ENCODE data around the gene CYTH2. TPM values are rescaled to one million over a fixed set of nuclear protein-coding genes. Genes with fewer than 3 reads are reported as not detected.
A peak's percentile ranks its signal among the peaks of the same experiment; 100 is the strongest.

CYTH2 gene
- total and polyA plus RNA-seq, 4 donors: 29.9 to 109 (median 73.9) TPM

- Histone ChIP-seq H3K27ac (ENCODE audit: low read depth, low read length) (no peak overlapping the region), H3K36me3 (ENCODE audit: control insufficient read depth, insufficient read depth, low read length) (peaks cover 70% of the 10 kb centered on the region), H3K27me3 (ENCODE audit: control insufficient read depth, insufficient read depth, low read length) (peaks cover 2% of the 10 kb centered on the region), H3K4me3 (ENCODE audit: low read depth, low read length) (no peak overlapping the region), H3K9me3 (ENCODE audit: control insufficient read depth, insufficient read depth, low read length) (no peaks in the 10 kb centered on the region), H3K4me1 (ENCODE audit: control insufficient read depth, insufficient read depth, low read length) (peaks cover 28% of the 10 kb centered on the region)
- DNase-seq (ENCODE audit: low read depth in 4 of 6, low spot score in 6 of 6): no peak
- 75% methylated on average over 40 of the region's 44 CpGs for WGBS (ENCODE audit: insufficient coverage)
Measured at GRCh38 chr19:48499316-48500090, 30.3 kb downstream of the CYTH2 start.

- H3K9me3 ChIP-seq (ENCODE audit: control insufficient read depth, insufficient read depth, low read length): no peaks in the 10 kb centered on the region
- H3K4me1 ChIP-seq (ENCODE audit: control insufficient read depth, insufficient read depth, low read length): peaks cover 28% of the 10 kb centered on the region
- H3K27me3 ChIP-seq (ENCODE audit: control insufficient read depth, insufficient read depth, low read length): peaks cover 2% of the 10 kb centered on the region
- WGBS (ENCODE audit: insufficient coverage): 57% methylated on average over 32 of the region's 32 CpGs
- H3K27ac ChIP-seq (ENCODE audit: low read depth, low read length): no peak overlapping the region
- peaks cover 82% of the 10 kb centered on the region for H3K36me3 ChIP-seq (ENCODE audit: control insufficient read depth, insufficient read depth, low read length)
- no peak overlapping the region for H3K4me3 ChIP-seq (ENCODE audit: low read depth, low read length)
- DNase-seq (ENCODE audit: low read depth in 4 of 6, low spot score in 6 of 6): peak in 1 of 6 donors; percentile 0
Measured at GRCh38 chr19:48500830-48501493, 31.8 kb downstream of the CYTH2 start.

- peak in 2 of 6 donors; percentile 21 to 39 for DNase-seq (ENCODE audit: low read depth in 4 of 6, low spot score in 6 of 6)
- Histone ChIP-seq H3K4me1 (ENCODE audit: control insufficient read depth, insufficient read depth, low read length) (peaks cover 28% of the 10 kb centered on the region), H3K4me3 (ENCODE audit: low read depth, low read length) (no peak overlapping the region), H3K9me3 (ENCODE audit: control insufficient read depth, insufficient read depth, low read length) (no peaks in the 10 kb centered on the region), H3K27me3 (ENCODE audit: control insufficient read depth, insufficient read depth, low read length) (peaks cover 2% of the 10 kb centered on the region), H3K36me3 (ENCODE audit: control insufficient read depth, insufficient read depth, low read length) (peaks cover 89% of the 10 kb centered on the region), H3K27ac (ENCODE audit: low read depth, low read length) (no peak overlapping the region)
- WGBS (ENCODE audit: insufficient coverage): 19% methylated on average over 20 of the region's 20 CpGs
Measured at GRCh38 chr19:48501494-48502349, 32.6 kb downstream of the CYTH2 start.

- H3K9me3 ChIP-seq (ENCODE audit: control insufficient read depth, insufficient read depth, low read length): no peaks in the 10 kb centered on the region
- WGBS (ENCODE audit: insufficient coverage): 27% methylated on average over 25 of the region's 27 CpGs
- peaks cover 90% of the 10 kb centered on the region for H3K36me3 ChIP-seq (ENCODE audit: control insufficient read depth, insufficient read depth, low read length)
- no peak overlapping the region for H3K27ac ChIP-seq (ENCODE audit: low read depth, low read length)
- peak in 1 of 6 donors; percentile 1 for DNase-seq (ENCODE audit: low read depth in 4 of 6, low spot score in 6 of 6)
- H3K4me1 ChIP-seq (ENCODE audit: control insufficient read depth, insufficient read depth, low read length): peaks cover 24% of the 10 kb centered on the region
- peaks cover 2% of the 10 kb centered on the region for H3K27me3 ChIP-seq (ENCODE audit: control insufficient read depth, insufficient read depth, low read length)
- no peak overlapping the region for H3K4me3 ChIP-seq (ENCODE audit: low read depth, low read length)
Measured at GRCh38 chr19:48502350-48503018, 33.3 kb downstream of the CYTH2 start.

- no peak for DNase-seq (ENCODE audit: low read depth in 4 of 6, low spot score in 6 of 6)
- H3K27ac ChIP-seq (ENCODE audit: low read depth, low read length): no peak overlapping the region
- H3K4me3 ChIP-seq (ENCODE audit: low read depth, low read length): no peak overlapping the region
- H3K4me1 ChIP-seq (ENCODE audit: control insufficient read depth, insufficient read depth, low read length): peaks cover 25% of the 10 kb centered on the region
- no peaks in the 10 kb centered on the region for H3K27me3 ChIP-seq (ENCODE audit: control insufficient read depth, insufficient read depth, low read length)
- no peaks in the 10 kb centered on the region for H3K9me3 ChIP-seq (ENCODE audit: control insufficient read depth, insufficient read depth, low read length)
- peaks cover 84% of the 10 kb centered on the region for H3K36me3 ChIP-seq (ENCODE audit: control insufficient read depth, insufficient read depth, low read length)
- WGBS (ENCODE audit: insufficient coverage): 91% methylated on average over 5 of the region's 5 CpGs
Measured at GRCh38 chr19:48506138-48506733, 37.1 kb downstream of the CYTH2 start.

GRCh38 chr19:48507911-48508439 lies 38.8 kb downstream of the CYTH2 start:
- Histone ChIP-seq H3K27ac (ENCODE audit: low read depth, low read length) (no peak overlapping the region), H3K9me3 (ENCODE audit: control insufficient read depth, insufficient read depth, low read length) (no peaks in the 10 kb centered on the region), H3K27me3 (ENCODE audit: control insufficient read depth, insufficient read depth, low read length) (peaks cover 4% of the 10 kb centered on the region), H3K4me3 (ENCODE audit: low read depth, low read length) (no peak overlapping the region), H3K4me1 (ENCODE audit: control insufficient read depth, insufficient read depth, low read length) (peaks cover 21% of the 10 kb centered on the region), H3K36me3 (ENCODE audit: control insufficient read depth, insufficient read depth, low read length) (peaks cover 67% of the 10 kb centered on the region)
- 97% methylated on average over 6 of the region's 7 CpGs for WGBS (ENCODE audit: insufficient coverage)
- DNase-seq (ENCODE audit: low read depth in 4 of 6, low spot score in 6 of 6): no peak

GRCh38 chr19:48508729-48509411 lies 39.7 kb downstream of the CYTH2 start:
- Histone ChIP-seq H3K36me3 (ENCODE audit: control insufficient read depth, insufficient read depth, low read length) (peaks cover 58% of the 10 kb centered on the region), H3K9me3 (ENCODE audit: control insufficient read depth, insufficient read depth, low read length) (no peaks in the 10 kb centered on the region), H3K4me1 (ENCODE audit: control insufficient read depth, insufficient read depth, low read length) (peaks cover 29% of the 10 kb centered on the region), H3K4me3 (ENCODE audit: low read depth, low read length) (no peak overlapping the region), H3K27ac (ENCODE audit: low read depth, low read length) (no peak overlapping the region), H3K27me3 (ENCODE audit: control insufficient read depth, insufficient read depth, low read length) (peaks cover 7% of the 10 kb centered on the region)
- 88% methylated on average over 20 of the region's 32 CpGs for WGBS (ENCODE audit: insufficient coverage)
- no peak for DNase-seq (ENCODE audit: low read depth in 4 of 6, low spot score in 6 of 6)

- H3K9me3 ChIP-seq (ENCODE audit: control insufficient read depth, insufficient read depth, low read length): no peaks in the 10 kb centered on the region
Measured at GRCh38 chr19:48509467-48510194, 40.5 kb downstream of the CYTH2 start.

More at GRCh38 chr19:48509467-48510194, 40.5 kb downstream of the CYTH2 start:
- DNase-seq (ENCODE audit: low read depth in 4 of 6, low spot score in 6 of 6): peak in 2 of 6 donors; percentile 41 to 64
- Histone ChIP-seq H3K4me1 (ENCODE audit: control insufficient read depth, insufficient read depth, low read length) (peaks cover 29% of the 10 kb centered on the region), H3K27me3 (ENCODE audit: control insufficient read depth, insufficient read depth, low read length) (peaks cover 7% of the 10 kb centered on the region), H3K27ac (ENCODE audit: low read depth, low read length) (no peak overlapping the region), H3K4me3 (ENCODE audit: low read depth, low read length) (no peak overlapping the region), H3K36me3 (ENCODE audit: control insufficient read depth, insufficient read depth, low read length) (peaks cover 54% of the 10 kb centered on the region)
- WGBS (ENCODE audit: insufficient coverage): 78% methylated on average over 7 of the region's 12 CpGs
